ENCODE measurements around the gene QPCT. TPM values are rescaled to one million over a fixed set of nuclear protein-coding genes. Genes with fewer than 3 reads are reported as not detected.
A peak's percentile ranks its signal among the peaks of the same experiment; 100 is the strongest.

The QPCT gene
- total and polyA plus RNA-seq, 9 donors, result 3.3 to 10.2 (median 6.3) TPM

DNA sequence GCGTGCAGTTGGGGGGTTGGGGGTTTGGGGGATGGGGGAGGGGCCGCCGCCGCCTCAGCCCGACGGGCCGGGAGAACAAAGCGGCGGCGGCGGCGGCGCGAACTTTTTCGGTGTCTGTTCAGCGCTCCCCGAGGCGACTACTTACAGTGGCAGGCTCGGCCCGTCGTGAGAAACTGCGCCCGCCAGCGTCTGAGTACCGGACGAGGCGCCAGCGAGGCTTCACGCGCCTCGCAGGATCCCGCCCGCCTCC lies 20.0 kb upstream of the QPCT start:
- WGBS (ENCODE audit: insufficient coverage), result 0% methylated on average over 27 of the region's 33 CpGs
- H3K27ac ChIP-seq (ENCODE audit: low read length), result peak overlapping the region; percentile 80
- DNase-seq, result no peak
- H3K4me3 ChIP-seq (ENCODE audit: low read length), result peak overlapping the region; percentile 85
- no peaks in the 10 kb centered on the region for H3K9me3 ChIP-seq (replicated peaks; ENCODE audit: control insufficient read depth, low read depth, low read length)
- H3K4me1 ChIP-seq (ENCODE audit: control insufficient read depth, insufficient read depth, low read length), result peaks cover 9% of the 10 kb centered on the region
- H3K27me3 ChIP-seq (ENCODE audit: control insufficient read depth, insufficient read depth, low read length), result peaks cover 7% of the 10 kb centered on the region
- no peaks in the 10 kb centered on the region for H3K36me3 ChIP-seq (ENCODE audit: control insufficient read depth, insufficient read depth, low read length)

DNA sequence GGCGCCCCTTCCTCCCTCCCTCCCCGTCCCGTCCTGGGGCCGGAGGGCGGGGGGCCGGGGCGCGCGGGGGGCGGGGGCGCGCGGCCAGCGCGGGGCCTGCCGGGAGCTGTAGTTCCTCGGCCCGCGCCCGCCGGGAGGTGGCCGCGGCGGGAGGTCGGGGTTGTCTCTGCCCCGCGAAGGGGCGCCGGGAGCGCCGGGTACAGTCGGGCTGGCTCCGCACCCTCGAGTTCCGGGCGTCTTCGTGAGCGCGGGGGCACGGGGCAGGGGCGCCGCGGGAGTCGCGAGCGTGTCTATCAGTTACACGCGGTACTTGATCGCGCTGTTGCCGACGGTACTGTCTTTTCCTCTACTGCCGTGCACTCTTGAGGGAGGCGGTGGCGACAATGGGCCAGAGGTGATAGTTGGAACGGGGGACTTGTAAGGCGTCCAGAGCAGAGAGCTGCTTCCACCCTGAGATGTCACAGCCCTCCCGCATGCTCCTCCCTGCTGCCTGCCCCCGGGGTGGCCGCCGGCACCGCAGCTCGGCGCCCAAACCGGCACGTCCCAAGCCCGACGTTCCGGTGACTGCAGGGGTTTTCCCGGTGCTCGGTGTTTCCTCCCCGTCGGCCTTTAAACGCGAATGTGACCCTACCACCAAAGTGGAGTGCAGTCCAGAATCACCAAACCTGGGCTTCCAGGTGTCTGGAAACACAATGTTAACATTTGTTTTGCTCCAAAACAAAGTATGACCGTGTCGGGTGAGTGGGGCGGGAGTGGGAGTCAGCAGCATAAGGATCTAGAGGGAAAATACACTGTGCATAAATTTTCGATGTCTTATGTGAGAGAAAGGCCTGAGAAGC lies 19.4 kb upstream of the QPCT start, which contains the start of gene PRKD3:
Gene PRKD3, minus strand, starts transcription at position 48 of the 839 bp plus-strand sequence. CDS start 8,309 bp downstream, outside the sequence.
- Histone ChIP-seq H3K9me3 (replicated peaks; ENCODE audit: control insufficient read depth, low read depth, low read length) (no peaks in the 10 kb centered on the region), H3K36me3 (ENCODE audit: control insufficient read depth, insufficient read depth, low read length) (no peaks in the 10 kb centered on the region), H3K4me3 (ENCODE audit: low read length) (peak within 1 kb of the TSS; percentile 85), H3K4me1 (ENCODE audit: control insufficient read depth, insufficient read depth, low read length) (peaks cover 9% of the 10 kb centered on the region), H3K27ac (ENCODE audit: low read length) (peak within 1 kb of the TSS; percentile 87), H3K27me3 (ENCODE audit: control insufficient read depth, insufficient read depth, low read length) (peaks cover 7% of the 10 kb centered on the region)
- WGBS (ENCODE audit: insufficient coverage), result under 1% methylated on average over 67 of the region's 79 CpGs
- DNase-seq, result peak; percentile 92

DNA sequence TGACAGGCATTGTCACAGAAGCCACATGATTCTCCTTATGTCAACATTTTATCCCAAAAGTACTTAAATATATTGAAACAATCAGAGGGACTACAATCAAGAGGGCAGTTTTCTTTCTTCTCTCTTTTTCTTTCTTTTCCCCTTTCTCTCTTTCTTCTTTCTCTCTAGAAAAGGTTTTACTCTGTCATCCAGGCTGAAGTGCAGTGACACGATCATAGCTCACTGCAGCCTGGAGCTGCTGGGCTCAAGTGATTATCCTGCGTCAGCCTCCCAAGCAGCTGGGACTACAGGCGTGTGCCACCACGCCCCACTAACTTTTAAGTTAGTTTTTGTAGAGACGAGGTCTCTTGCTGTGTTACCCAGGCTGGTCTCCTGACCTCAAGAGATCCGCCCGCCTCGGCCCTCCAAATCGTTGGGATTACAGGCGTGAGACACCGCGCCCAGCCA lies 18.8 kb upstream of the QPCT start:
- DNase-seq, result peak; percentile 13
- no peaks in the 10 kb centered on the region for H3K9me3 ChIP-seq (replicated peaks; ENCODE audit: control insufficient read depth, low read depth, low read length)
- H3K4me3 ChIP-seq (ENCODE audit: low read length), result peak overlapping the region; percentile 85
- H3K4me1 ChIP-seq (ENCODE audit: control insufficient read depth, insufficient read depth, low read length), result peaks cover 9% of the 10 kb centered on the region
- H3K27me3 ChIP-seq (ENCODE audit: control insufficient read depth, insufficient read depth, low read length), result peaks cover 7% of the 10 kb centered on the region
- whole genome bisulfite sequencing (ENCODE audit: insufficient coverage), result 83% methylated on average over 2 of the region's 12 CpGs
- H3K27ac ChIP-seq (ENCODE audit: low read length), result peak overlapping the region; percentile 82
- H3K36me3 ChIP-seq (ENCODE audit: control insufficient read depth, insufficient read depth, low read length), result no peaks in the 10 kb centered on the region

DNA sequence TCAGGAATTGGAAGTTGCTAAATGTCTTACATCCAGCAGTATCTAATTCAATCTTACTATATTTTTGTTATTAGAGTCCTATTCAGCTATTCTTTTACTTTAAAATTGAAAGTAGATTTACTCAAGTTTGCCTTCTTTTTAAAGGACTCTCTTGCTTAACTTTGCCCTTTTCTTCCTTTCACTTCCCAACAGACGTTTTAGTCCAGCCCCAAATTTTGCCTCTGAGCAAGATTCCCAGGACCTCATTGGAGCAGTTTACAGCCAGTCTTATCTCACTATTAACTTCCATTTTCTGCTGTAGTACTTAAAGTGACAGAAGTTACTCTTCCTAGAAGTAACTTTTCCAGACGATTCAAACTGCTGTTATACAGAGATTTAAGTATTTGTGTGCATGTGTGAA lies 18.1 kb upstream of the QPCT start:
- Histone ChIP-seq H3K27ac (ENCODE audit: low read length) (peak overlapping the region; percentile 82), H3K4me3 (ENCODE audit: low read length) (no peak overlapping the region), H3K36me3 (ENCODE audit: control insufficient read depth, insufficient read depth, low read length) (no peaks in the 10 kb centered on the region), H3K9me3 (replicated peaks; ENCODE audit: control insufficient read depth, low read depth, low read length) (no peaks in the 10 kb centered on the region), H3K27me3 (ENCODE audit: control insufficient read depth, insufficient read depth, low read length) (peaks cover 7% of the 10 kb centered on the region), H3K4me1 (ENCODE audit: control insufficient read depth, insufficient read depth, low read length) (peaks cover 9% of the 10 kb centered on the region)
- WGBS (ENCODE audit: insufficient coverage), result no CpG with 5 or more reads among the region's 2 CpGs
- peak; percentile 94 for DNase-seq

DNA sequence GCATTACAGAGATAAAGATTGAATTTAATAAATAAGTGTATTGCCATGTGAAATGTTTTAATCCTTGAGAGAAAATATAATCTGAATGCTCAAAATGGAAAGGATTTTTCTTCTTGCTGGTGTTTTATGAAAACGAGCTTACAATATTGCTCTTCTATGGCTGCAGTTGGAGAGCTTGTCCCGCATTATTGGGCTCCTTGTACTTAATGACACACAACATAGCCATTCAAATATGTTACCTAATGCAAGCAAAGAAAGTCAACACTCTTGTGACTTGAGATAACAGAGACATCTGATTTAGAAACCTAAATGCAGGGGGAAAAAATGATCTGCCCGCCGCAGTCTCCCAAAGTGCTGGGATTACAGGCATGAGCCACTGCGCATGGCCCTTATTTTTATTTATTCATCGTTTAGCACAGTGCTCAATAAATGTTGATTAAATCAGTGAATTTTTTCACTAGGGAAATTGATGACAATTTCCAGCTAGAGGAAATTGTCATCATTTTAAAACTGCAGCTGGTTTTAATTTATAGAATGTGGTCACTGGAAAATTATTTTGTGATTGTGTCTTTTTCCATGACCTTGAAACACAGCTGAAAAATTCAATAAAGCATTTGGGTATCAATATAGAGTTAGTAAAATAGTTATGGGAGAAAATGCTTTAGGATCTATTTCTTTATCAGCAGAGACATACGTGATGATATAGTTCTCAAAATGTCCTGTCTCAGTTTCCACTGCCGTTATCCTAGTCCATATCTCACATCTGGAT lies 17.4 kb upstream of the QPCT start:
- peak overlapping the region; percentile 33 for H3K27ac ChIP-seq (ENCODE audit: low read length)
- H3K27me3 ChIP-seq (ENCODE audit: control insufficient read depth, insufficient read depth, low read length), result peaks cover 7% of the 10 kb centered on the region
- WGBS (ENCODE audit: insufficient coverage), result 92% methylated on average over 2 of the region's 8 CpGs
- no peaks in the 10 kb centered on the region for H3K36me3 ChIP-seq (ENCODE audit: control insufficient read depth, insufficient read depth, low read length)
- DNase-seq, result peak; percentile 48
- no peak overlapping the region for H3K4me3 ChIP-seq (ENCODE audit: low read length)
- H3K9me3 ChIP-seq (replicated peaks; ENCODE audit: control insufficient read depth, low read depth, low read length), result no peaks in the 10 kb centered on the region
- H3K4me1 ChIP-seq (ENCODE audit: control insufficient read depth, insufficient read depth, low read length), result peaks cover 9% of the 10 kb centered on the region

DNA sequence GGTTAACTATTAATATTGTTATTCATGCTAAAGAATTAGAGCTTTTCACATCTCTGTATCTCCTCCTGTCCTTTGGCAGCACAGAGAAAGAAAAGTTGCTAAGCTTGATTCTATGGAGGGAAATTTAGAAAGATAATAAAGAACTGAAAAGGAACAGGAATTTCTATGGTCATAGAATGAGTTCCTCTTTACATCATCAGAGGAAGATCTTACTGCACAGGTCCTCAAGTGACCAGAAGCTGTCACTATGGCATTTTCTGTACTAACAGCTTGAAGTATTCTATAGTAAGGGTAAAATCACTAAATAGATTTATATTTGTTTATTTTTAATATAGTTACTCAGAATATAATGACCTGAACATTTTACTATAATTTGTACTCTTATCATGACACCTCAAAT lies 13.7 kb upstream of the QPCT start:
- H3K4me3 ChIP-seq (ENCODE audit: low read length), result no peak overlapping the region
- H3K27ac ChIP-seq (ENCODE audit: low read length), result no peak overlapping the region
- no peaks in the 10 kb centered on the region for H3K36me3 ChIP-seq (ENCODE audit: control insufficient read depth, insufficient read depth, low read length)
- peaks cover 4% of the 10 kb centered on the region for H3K27me3 ChIP-seq (ENCODE audit: control insufficient read depth, insufficient read depth, low read length)
- no peaks in the 10 kb centered on the region for H3K9me3 ChIP-seq (replicated peaks; ENCODE audit: control insufficient read depth, low read depth, low read length)
- H3K4me1 ChIP-seq (ENCODE audit: control insufficient read depth, insufficient read depth, low read length), result peaks cover 3% of the 10 kb centered on the region
- DNase-seq, result no peak

DNA sequence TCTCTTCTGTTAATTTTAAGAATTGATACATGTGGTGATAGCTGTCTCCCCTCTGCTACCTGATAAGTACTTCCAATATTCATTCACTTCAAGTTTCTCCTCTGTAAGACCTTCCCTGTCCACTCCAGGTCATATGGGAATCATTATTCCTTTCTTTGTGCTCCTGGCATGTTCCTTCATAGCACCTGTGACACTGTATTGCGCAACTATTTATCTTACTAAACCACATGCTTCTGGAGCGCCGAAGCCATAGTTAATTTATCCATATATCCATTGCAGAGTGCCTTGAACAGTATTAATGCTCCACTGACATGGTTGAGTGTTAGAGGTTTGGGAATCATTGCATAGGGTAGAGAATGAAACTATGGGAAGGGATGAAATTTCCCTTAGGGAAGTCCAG lies 11.9 kb upstream of the QPCT start:
- H3K36me3 ChIP-seq (ENCODE audit: control insufficient read depth, insufficient read depth, low read length), result no peaks in the 10 kb centered on the region
- no peak overlapping the region for H3K27ac ChIP-seq (ENCODE audit: low read length)
- WGBS (ENCODE audit: insufficient coverage), result no CpG with 5 or more reads among the region's 3 CpGs
- H3K4me3 ChIP-seq (ENCODE audit: low read length), result no peak overlapping the region
- H3K4me1 ChIP-seq (ENCODE audit: control insufficient read depth, insufficient read depth, low read length), result no peaks in the 10 kb centered on the region
- peaks cover 2% of the 10 kb centered on the region for H3K27me3 ChIP-seq (ENCODE audit: control insufficient read depth, insufficient read depth, low read length)
- no peaks in the 10 kb centered on the region for H3K9me3 ChIP-seq (replicated peaks; ENCODE audit: control insufficient read depth, low read depth, low read length)
- DNase-seq, result no peak

DNA sequence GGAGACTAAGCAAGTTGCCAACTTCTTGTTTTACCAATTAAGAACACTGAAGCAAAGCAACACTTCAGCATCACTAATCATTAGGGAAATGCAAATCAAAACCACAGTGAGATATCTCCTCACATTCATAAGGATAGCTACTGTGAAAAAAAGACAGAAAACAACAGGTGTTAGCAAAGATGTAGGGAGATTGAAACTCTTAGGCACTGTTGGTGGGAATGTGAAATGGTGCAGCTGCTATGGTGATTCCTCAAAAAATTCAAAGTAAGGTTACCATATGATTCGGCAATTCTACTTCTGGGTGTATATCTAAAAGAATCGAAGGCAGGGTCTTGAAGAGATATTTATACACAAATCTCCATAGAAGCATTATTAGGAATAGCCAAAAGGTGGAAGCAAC lies 11.2 kb upstream of the QPCT start:
- Histone ChIP-seq H3K4me3 (ENCODE audit: low read length) (no peak overlapping the region), H3K4me1 (ENCODE audit: control insufficient read depth, insufficient read depth, low read length) (no peaks in the 10 kb centered on the region), H3K36me3 (ENCODE audit: control insufficient read depth, insufficient read depth, low read length) (no peaks in the 10 kb centered on the region), H3K27ac (ENCODE audit: low read length) (no peak overlapping the region), H3K27me3 (ENCODE audit: control insufficient read depth, insufficient read depth, low read length) (peaks cover 2% of the 10 kb centered on the region), H3K9me3 (replicated peaks; ENCODE audit: control insufficient read depth, low read depth, low read length) (no peaks in the 10 kb centered on the region)
- no CpG with 5 or more reads among the region's 2 CpGs for WGBS (ENCODE audit: insufficient coverage)
- DNase-seq, result no peak

DNA sequence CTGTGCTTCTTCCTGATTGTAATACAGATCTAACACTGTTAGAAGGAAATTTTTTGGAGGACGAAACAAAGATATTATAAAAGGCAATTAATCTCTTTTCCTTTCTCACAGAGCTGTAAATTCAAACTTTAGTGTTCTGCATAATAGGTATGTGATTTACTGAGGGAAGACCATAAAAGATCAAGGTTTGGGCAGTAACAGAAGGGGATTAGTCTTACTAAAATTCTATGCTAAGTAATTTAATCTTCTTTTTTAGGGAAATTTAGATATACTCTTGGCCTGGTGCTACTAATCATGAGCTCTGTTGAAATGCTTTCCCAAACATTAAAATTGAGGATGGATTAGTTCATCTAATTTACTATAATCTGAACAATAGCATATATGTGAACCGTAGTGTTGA lies 8.8 kb upstream of the QPCT start:
- Histone ChIP-seq H3K4me3 (ENCODE audit: low read length) (no peak overlapping the region), H3K27ac (ENCODE audit: low read length) (no peak overlapping the region), H3K9me3 (replicated peaks; ENCODE audit: control insufficient read depth, low read depth, low read length) (no peaks in the 10 kb centered on the region), H3K27me3 (ENCODE audit: control insufficient read depth, insufficient read depth, low read length) (no peaks in the 10 kb centered on the region), H3K4me1 (ENCODE audit: control insufficient read depth, insufficient read depth, low read length) (no peaks in the 10 kb centered on the region), H3K36me3 (ENCODE audit: control insufficient read depth, insufficient read depth, low read length) (no peaks in the 10 kb centered on the region)
- DNase-seq, result no peak
- WGBS (ENCODE audit: insufficient coverage), result no CpG with 5 or more reads among the region's 2 CpGs

DNA sequence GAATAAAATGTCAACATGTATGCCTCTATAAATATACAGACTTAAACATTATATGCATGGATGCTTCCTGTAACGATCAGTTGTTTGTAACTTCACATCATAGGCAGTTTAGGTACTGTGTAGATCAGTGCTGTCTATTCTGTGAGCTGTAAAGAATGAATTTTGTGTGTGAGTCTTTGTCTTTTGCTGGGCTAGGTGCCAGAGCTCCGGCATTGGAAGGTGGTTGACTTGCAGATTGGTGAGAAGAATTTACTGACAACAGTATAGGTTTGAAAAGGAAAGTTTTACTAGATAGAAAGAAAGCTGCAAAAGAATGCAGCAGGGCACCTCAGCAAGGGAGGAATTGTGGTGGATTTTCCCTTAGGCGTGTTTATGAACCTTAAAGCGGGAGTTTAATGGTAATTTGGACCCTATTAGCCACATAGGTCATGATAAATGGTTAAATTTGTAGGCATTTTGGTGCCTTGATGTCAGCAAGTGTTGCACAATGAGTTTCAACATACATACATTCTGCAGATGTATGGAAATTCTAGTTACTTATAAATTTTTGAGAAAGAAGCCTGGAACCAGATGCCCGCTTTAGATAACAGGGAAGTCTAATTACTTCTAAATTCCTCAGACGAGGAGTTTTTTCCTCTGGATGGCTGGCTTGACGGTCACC lies 6.7 kb upstream of the QPCT start:
- no peak overlapping the region for H3K4me3 ChIP-seq (ENCODE audit: low read length)
- no peaks in the 10 kb centered on the region for H3K36me3 ChIP-seq (ENCODE audit: control insufficient read depth, insufficient read depth, low read length)
- H3K9me3 ChIP-seq (replicated peaks; ENCODE audit: control insufficient read depth, low read depth, low read length), result no peaks in the 10 kb centered on the region
- H3K27me3 ChIP-seq (ENCODE audit: control insufficient read depth, insufficient read depth, low read length), result peaks cover 2% of the 10 kb centered on the region
- H3K27ac ChIP-seq (ENCODE audit: low read length), result no peak overlapping the region
- peaks cover 3% of the 10 kb centered on the region for H3K4me1 ChIP-seq (ENCODE audit: control insufficient read depth, insufficient read depth, low read length)
- 53% methylated on average over 4 of the region's 7 CpGs for WGBS (ENCODE audit: insufficient coverage)
- no peak for DNase-seq
